HG03432 (cell line): ENCODE measurements around the gene VAMP4.
A peak's percentile ranks its signal among the peaks of the same experiment; 100 is the strongest.

Experiments used
- ATAC-seq: cut with Tn5 transposase; IDR thresholded peaks from one replicate; pipeline ENCODE4 v1.9.1; 2021; ENCODE audit warnings: mild to moderate bottlenecking, moderate library complexity; ENCODE audit not compliant: unreplicated experiment

The VAMP4 gene

GRCh38 chr1:171741872-171742576 lies at the start of gene VAMP4:
Gene VAMP4 (minus strand): TSS chr1:171742065. CDS start chr1:171738414, 3,651 bp downstream.
- ATAC-seq: peak; percentile 92

GRCh38 chr1:171790318-171790717 lies 48.5 kb upstream of the VAMP4 start:
- no peak for ATAC-seq

- no peak for ATAC-seq
Measured at GRCh38 chr1:171788696-171789095, 46.8 kb upstream of the VAMP4 start.

- no peak for ATAC-seq
Measured at GRCh38 chr1:171787686-171788480, 46.0 kb upstream of the VAMP4 start.

- ATAC-seq: no peak
Measured at GRCh38 chr1:171786534-171786933, 44.7 kb upstream of the VAMP4 start.

- ATAC-seq: no peak
Measured at GRCh38 chr1:171785766-171786165, 43.9 kb upstream of the VAMP4 start.

GRCh38 chr1:171784784-171785183 lies 42.9 kb upstream of the VAMP4 start:
- ATAC-seq: no peak

GRCh38 chr1:171783816-171784530 lies 42.1 kb upstream of the VAMP4 start:
- ATAC-seq: no peak

- ATAC-seq: peak; percentile 99
Measured at GRCh38 chr1:171781176-171781875, 39.5 kb upstream of the VAMP4 start, which contains the start of gene METTL13. Gene METTL13 (plus strand): TSS chr1:171781660. CDS start chr1:171781968, 308 bp downstream.

GRCh38 chr1:171780583-171781175 lies 38.8 kb upstream of the VAMP4 start:
- no peak for ATAC-seq

- peak; percentile 49 for ATAC-seq
Measured at GRCh38 chr1:171772312-171772711, 30.4 kb upstream of the VAMP4 start.

GRCh38 chr1:171769754-171770153 lies 27.9 kb upstream of the VAMP4 start:
- ATAC-seq: no peak

GRCh38 chr1:171769171-171769570 lies 27.3 kb upstream of the VAMP4 start:
- no peak for ATAC-seq

GRCh38 chr1:171763764-171764163 lies 21.9 kb upstream of the VAMP4 start:
- no peak for ATAC-seq

GRCh38 chr1:171762143-171762563 lies 20.3 kb upstream of the VAMP4 start:
- no peak for ATAC-seq

GRCh38 chr1:171758011-171758410 lies 16.1 kb upstream of the VAMP4 start:
- ATAC-seq: no peak

- ATAC-seq: no peak
Measured at GRCh38 chr1:171756856-171757255, 15.0 kb upstream of the VAMP4 start.

GRCh38 chr1:171754971-171755370 lies 13.1 kb upstream of the VAMP4 start:
- no peak for ATAC-seq

GRCh38 chr1:171754353-171754705 lies 12.5 kb upstream of the VAMP4 start:
- ATAC-seq: no peak

- ATAC-seq: no peak
Measured at GRCh38 chr1:171753685-171754352, 12.0 kb upstream of the VAMP4 start.
